Endodermal cell (in vitro differentiated cells): Measurements from ENCODE around the gene HNRNPA3. TPM values are rescaled to one million over a fixed set of nuclear protein-coding genes. Genes with fewer than 3 reads are reported as not detected.
"Not testable (repeated sequence)": the region's sequence is repeated elsewhere in the genome, so short reads cannot be mapped to it uniquely, and the experiment has no call there.

Experiments
- DNase-seq: peaks from one replicate; pipeline ENCODE4 v3.0.0-alpha.2; 2017
- H3K27ac ChIP-seq: 2 replicates; pipeline ENCODE4 v1.5.1; 2013; ENCODE audit warnings: mild to moderate bottlenecking, low read depth, low read length, moderate library complexity
- H3K27me3 ChIP-seq: 2 replicates; pipeline ENCODE4 v1.6.1; 2013; ENCODE audit warnings: mild to moderate bottlenecking, low read length, moderate library complexity; ENCODE audit not compliant: insufficient read depth, control insufficient read depth, poor library complexity, severe bottlenecking
- H3K36me3 ChIP-seq: 2 replicates; pipeline ENCODE4 v1.7.0; 2013; ENCODE audit warnings: mild to moderate bottlenecking, low read length, moderate library complexity; ENCODE audit not compliant: control insufficient read depth, insufficient read depth
- H3K4me1 ChIP-seq: one replicate; pipeline ENCODE4 v1.7.0; 2013; ENCODE audit warnings: low read length; ENCODE audit not compliant: control insufficient read depth, insufficient read depth
- H3K4me3 ChIP-seq: 2 replicates; pipeline ENCODE4 v1.5.1; 2013; ENCODE audit warnings: mild to moderate bottlenecking, low read length, moderate library complexity
- H3K9ac ChIP-seq: 2 replicates; pipeline ENCODE4 v1.6.1; 2013; ENCODE audit warnings: mild to moderate bottlenecking, low read length, moderate library complexity; ENCODE audit not compliant: poor library complexity, severe bottlenecking; ENCODE audit errors: extremely low read depth
- H3K9me3 ChIP-seq: 2 replicates; pipeline ENCODE4 v1.6.1; 2013; ENCODE audit warnings: mild to moderate bottlenecking, low read length, moderate library complexity; ENCODE audit not compliant: control insufficient read depth
- H3K27ac Mint-ChIP-seq: 2 replicates; pipeline ENCODE4 v1.8.0; 2020; ENCODE audit warnings: mixed read lengths
- H3K27me3 Mint-ChIP-seq: 2 replicates; pipeline ENCODE4 v1.8.0; 2021; ENCODE audit warnings: mild to moderate bottlenecking, mixed read lengths; ENCODE audit not compliant: insufficient read depth
- H3K36me3 Mint-ChIP-seq: 2 replicates; pipeline ENCODE4 v1.8.0; 2020; ENCODE audit warnings: low read depth, mixed read lengths
- H3K4me1 Mint-ChIP-seq: 2 replicates; pipeline ENCODE4 v1.8.0; 2020; ENCODE audit warnings: mixed read lengths
- H3K4me3 Mint-ChIP-seq: 2 replicates; pipeline ENCODE4 v1.8.0; 2020; ENCODE audit warnings: mild to moderate bottlenecking, moderate library complexity, mixed read lengths
- H3K9me3 Mint-ChIP-seq: 2 replicates; pipeline ENCODE4 v1.8.0; 2020; ENCODE audit warnings: mild to moderate bottlenecking, mixed read lengths
- CTCF ChIP-seq: fragments of 200-600 bp; sonication (generic); conservative IDR thresholded peaks from 2 replicates; pipeline ENCODE4 v1.5.0; 2021; ENCODE audit warnings: antibody characterized with exemption, mild to moderate bottlenecking
- WGBS, 2 experiments: methylation state at CpG; one replicate each; pipeline versions ENCODE4 v1.1.5 to v1.1.7; 2013; ENCODE audit warnings: missing lambda C conversion rate in 2 of 2, mixed read lengths in 1 of 2; ENCODE audit not compliant: insufficient coverage in 1 of 2, insufficient read length in 1 of 2; 5-methylcytosine and 5-hydroxymethylcytosine counted together
- total RNA-seq, 2 donors: library from RNA; stranded (reverse); fragmentation: NEBNext Ultra II Directional in 1 of 2; extraction: Animal tissue kit (Norgen Biotek cat#: 25700) in 1 of 2; gene quantifications; 2 replicates in 1 of 2; 3 replicates in 1 of 2; pipeline ENCODE4 v1.2.1, GENCODE V29; 2021

HNRNPA3 gene
- total RNA-seq, 2 donors from 2014 or later: 323 to 413 TPM

DNA sequence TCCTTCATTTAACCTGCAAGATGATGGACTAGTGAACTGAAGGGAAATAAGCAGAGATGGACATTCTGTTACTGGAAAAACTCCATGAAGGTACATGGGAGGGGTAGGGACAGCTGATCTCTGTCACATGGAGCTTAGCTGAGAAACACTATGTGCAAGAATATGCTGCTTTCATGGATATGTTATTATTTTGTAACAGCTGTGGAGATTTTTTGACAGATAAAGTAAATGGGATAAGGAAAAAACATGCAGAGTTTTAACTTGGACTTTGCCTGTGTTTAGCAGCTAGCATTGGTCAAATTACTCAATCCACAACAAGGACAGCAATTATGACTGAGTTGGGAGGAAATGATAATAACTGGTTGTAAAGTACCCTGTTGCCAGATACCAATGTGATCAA lies 28.7 kb upstream of the HNRNPA3 start:
- no peak overlapping the region for H3K27ac Mint-ChIP-seq
- no peaks in the 10 kb centered on the region for H3K36me3 Mint-ChIP-seq
- Histone ChIP-seq H3K9me3 (peaks cover 10% of the 10 kb centered on the region), H3K4me3 (no peak overlapping the region), H3K27me3 (no peaks in the 10 kb centered on the region), H3K4me1 (no peaks in the 10 kb centered on the region), H3K9ac (no peak overlapping the region), H3K36me3 (no peaks in the 10 kb centered on the region), H3K27ac (no peak overlapping the region)
- no peak for TF ChIP-seq CTCF
- peaks cover 14% of the 10 kb centered on the region for H3K4me1 Mint-ChIP-seq
- H3K9me3 Mint-ChIP-seq: peaks cover 2% of the 10 kb centered on the region
- no peak overlapping the region for H3K4me3 Mint-ChIP-seq
- H3K27me3 Mint-ChIP-seq: no peaks in the 10 kb centered on the region
- DNase-seq: no peak

DNA sequence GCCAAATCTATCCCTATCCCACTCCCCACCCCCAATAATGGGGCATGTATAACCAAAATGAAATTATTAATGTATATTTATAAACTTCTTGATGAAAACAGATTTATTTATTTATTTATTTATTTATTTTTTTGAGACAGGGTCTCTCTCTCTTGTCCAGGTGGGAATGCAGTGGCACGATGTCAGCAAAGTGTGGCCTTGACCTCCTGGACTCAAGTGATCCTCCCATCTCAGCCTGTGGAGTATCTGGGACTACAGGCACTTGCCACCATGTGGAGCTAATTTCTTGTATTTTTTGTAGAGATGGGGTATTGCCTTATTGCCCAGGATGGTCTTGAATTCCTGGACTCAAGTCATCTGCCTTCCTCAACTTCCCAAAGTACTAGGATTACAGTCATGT lies 28.0 kb upstream of the HNRNPA3 start:
- Histone ChIP-seq H3K9me3 (peaks cover 10% of the 10 kb centered on the region), H3K4me3 (no peak overlapping the region), H3K27me3 (no peaks in the 10 kb centered on the region), H3K27ac (no peak overlapping the region), H3K9ac (no peak overlapping the region), H3K4me1 (no peaks in the 10 kb centered on the region), H3K36me3 (no peaks in the 10 kb centered on the region)
- no peak for TF ChIP-seq CTCF
- H3K4me1 Mint-ChIP-seq: peaks cover 6% of the 10 kb centered on the region
- WGBS, 2 experiments: 90% methylated on average over 1 of the region's 1 CpG; no CpG with 5 or more reads in 1 of the 2 experiments
- H3K9me3 Mint-ChIP-seq: peaks cover 2% of the 10 kb centered on the region
- H3K27me3 Mint-ChIP-seq: no peaks in the 10 kb centered on the region
- no peak overlapping the region for H3K4me3 Mint-ChIP-seq
- no peaks in the 10 kb centered on the region for H3K36me3 Mint-ChIP-seq
- no peak for DNase-seq
- no peak overlapping the region for H3K27ac Mint-ChIP-seq

DNA sequence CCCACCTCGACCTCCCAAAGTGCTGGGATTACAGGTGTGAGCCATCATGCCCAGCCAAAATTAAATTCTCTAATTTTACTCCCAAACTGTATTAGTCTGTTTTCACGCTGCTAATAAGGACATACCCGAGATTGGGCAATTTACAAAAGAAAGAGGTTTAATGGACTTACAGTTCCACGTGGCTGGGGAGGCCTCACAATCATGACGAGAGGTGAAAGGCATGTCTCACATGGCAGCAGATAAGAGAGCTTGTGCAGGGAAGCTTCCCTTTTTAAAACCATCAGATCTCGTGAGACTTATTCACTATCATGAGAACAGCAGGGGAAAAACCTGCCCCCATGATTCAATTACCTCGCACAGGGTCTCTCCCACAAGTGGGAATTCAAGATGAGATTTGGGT lies 26.6 kb upstream of the HNRNPA3 start:
- peaks cover 10% of the 10 kb centered on the region for H3K9me3 ChIP-seq
- H3K9me3 Mint-ChIP-seq, H3K4me1 ChIP-seq, H3K4me3 ChIP-seq, H3K27me3 ChIP-seq, H3K27ac ChIP-seq, H3K4me1 Mint-ChIP-seq, H3K27me3 Mint-ChIP-seq, H3K4me3 Mint-ChIP-seq, DNase-seq, H3K9ac ChIP-seq, H3K36me3 Mint-ChIP-seq, H3K36me3 ChIP-seq, H3K27ac Mint-ChIP-seq: not testable (repeated sequence)
- 88 to 93% methylated on average over 6 of the region's 7 CpGs for WGBS, 2 experiments

DNA sequence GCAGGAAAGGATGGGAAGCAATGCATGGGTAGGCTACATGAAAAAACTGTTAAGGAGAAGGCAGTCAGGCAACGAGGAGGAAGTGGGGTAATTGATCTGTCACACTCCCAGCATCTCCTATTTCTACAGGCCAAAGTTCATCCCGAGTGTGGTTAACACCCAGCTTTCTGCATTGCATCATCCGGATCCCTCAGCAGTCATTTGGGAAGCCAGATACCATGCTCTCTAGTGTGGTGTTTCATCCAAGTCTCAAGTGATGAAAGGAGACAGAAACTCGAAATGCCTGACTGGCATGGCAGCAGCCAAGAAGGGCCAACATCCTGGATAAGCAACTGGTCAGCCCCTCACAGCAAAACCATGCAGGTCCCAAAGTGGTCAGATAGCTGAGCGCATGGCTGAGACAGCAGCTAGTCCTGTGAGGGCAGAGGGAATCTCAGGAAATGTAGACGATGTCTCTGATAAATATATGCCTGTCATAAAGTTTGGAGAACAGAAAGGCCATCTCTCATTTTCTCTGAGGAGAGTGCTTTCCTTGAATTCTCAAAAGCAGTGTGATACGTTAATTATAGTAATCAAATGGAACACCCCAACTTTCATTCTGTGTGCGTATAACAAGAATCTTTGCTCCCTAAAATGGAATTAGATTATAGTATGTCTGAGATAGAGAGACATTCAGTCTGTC lies 24.8 kb upstream of the HNRNPA3 start:
- 62 to 77% methylated on average over 6 to 7 of the region's 8 CpGs for WGBS, 2 experiments

More for the DNA sequence above, 24.8 kb upstream of the HNRNPA3 start:
- Mint-ChIP-seq H3K27ac (no peak overlapping the region), H3K9me3 (peaks cover 2% of the 10 kb centered on the region), H3K36me3 (no peaks in the 10 kb centered on the region), H3K27me3 (no peaks in the 10 kb centered on the region), H3K4me3 (no peak overlapping the region), H3K4me1 (peaks cover 5% of the 10 kb centered on the region)
- Histone ChIP-seq H3K9me3 (peaks cover 10% of the 10 kb centered on the region), H3K4me1 (no peaks in the 10 kb centered on the region), H3K9ac (no peak overlapping the region), H3K27ac (no peak overlapping the region), H3K4me3 (no peak overlapping the region), H3K27me3 (no peaks in the 10 kb centered on the region), H3K36me3 (no peaks in the 10 kb centered on the region)
- no peak for TF ChIP-seq CTCF
- DNase-seq: no peak
